ENCODE results near the gene IQSEC1.

The IQSEC1 gene

DNA sequence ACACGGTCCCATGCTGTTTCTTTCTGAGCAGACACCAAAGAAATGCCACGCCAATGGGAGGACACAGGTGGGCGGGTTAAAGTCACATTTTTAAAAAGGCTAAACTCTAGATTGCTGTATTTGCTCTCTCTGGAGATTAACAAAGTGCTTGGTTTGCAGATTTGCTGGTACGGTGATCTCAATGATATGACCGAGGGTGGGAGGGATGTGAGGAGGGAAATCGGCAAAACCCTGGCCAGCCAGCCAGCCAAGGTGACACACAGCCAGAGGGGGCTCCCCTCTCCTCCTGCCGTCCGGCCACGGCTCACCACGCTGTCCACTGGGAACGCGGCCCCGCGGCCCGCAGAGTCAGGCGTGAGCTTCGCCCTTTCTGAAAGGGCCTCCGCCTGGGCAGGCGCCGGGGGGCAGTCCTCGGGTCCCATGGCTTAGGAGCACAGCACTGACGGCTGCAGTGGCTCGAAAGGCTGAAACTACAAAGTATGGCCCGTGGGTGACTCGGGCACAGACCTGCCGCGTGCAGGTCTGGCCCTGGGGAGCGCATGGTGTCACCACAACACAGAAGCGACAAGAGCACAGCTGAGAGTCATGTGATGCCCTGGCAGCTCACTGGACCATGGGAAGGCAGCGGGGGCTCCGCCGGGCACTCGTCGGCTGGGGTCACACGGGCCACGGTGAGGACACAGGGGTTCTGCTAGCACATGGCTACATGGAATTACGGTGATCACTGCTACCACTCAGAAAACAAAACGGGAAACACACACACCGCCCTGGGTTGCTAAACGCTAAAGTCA lies 174.1 kb downstream of the IQSEC1 start:
- TF ChIP-seq SIN3A (IDR thresholded peaks at IDR 0.05; ENCODE audit: borderline replicate concordance, insufficient read depth, low read length) (no peak), TAF1 (IDR thresholded peaks at IDR 0.05; ENCODE audit: borderline replicate concordance, insufficient read depth, low read length) (no peak)
- TF ChIP-seq, protein P1, sequence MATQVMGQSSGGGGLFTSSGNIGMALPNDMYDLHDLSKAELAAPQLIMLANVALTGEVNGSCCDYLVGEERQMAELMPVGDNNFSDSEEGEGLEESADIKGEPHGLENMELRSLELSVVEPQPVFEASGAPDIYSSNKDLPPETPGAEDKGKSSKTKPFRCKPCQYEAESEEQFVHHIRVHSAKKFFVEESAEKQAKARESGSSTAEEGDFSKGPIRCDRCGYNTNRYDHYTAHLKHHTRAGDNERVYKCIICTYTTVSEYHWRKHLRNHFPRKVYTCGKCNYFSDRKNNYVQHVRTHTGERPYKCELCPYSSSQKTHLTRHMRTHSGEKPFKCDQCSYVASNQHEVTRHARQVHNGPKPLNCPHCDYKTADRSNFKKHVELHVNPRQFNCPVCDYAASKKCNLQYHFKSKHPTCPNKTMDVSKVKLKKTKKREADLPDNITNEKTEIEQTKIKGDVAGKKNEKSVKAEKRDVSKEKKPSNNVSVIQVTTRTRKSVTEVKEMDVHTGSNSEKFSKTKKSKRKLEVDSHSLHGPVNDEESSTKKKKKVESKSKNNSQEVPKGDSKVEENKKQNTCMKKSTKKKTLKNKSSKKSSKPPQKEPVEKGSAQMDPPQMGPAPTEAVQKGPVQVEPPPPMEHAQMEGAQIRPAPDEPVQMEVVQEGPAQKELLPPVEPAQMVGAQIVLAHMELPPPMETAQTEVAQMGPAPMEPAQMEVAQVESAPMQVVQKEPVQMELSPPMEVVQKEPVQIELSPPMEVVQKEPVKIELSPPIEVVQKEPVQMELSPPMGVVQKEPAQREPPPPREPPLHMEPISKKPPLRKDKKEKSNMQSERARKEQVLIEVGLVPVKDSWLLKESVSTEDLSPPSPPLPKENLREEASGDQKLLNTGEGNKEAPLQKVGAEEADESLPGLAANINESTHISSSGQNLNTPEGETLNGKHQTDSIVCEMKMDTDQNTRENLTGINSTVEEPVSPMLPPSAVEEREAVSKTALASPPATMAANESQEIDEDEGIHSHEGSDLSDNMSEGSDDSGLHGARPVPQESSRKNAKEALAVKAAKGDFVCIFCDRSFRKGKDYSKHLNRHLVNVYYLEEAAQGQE (IDR thresholded peaks at IDR 0.05; ENCODE audit: insufficient read depth in 1 of 2, low read depth in 2 of 2, low read length in 2 of 2), result no peak

DNA sequence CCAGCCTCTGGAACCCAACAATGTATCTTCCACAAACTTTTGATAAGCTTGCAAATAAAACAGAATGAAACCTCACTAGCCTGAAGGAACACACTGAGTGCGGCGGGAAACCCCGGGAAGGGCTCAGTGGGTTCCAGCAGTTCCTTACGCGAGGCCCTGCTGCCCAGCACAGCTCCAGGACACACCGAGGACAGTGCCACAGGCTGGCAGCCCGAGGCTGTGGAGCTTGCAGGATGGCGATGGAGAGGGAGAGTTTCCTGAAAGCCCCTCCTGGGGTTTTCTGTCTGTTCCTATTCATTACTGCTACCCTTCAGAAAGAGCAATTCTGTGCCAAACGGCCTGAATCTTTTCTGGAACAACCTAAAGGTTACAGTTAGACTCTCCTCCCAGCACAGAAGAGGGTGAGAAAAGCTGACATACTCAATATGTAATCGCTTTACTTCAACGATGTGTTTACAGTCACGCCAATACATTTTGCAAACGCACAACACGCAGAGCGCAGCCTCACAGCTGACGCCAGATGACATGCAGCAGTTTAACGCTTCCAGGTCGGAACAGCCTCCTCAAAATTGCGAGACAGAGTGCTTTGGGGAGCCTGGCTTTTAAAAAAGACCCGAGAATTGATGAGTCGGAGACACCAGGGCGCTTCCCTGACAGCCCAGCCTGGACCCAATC lies 174.8 kb downstream of the IQSEC1 start:
- TF ChIP-seq SIN3A (IDR thresholded peaks at IDR 0.05; ENCODE audit: borderline replicate concordance, insufficient read depth, low read length) (no peak), FOXP2 (optimal IDR thresholded peaks at IDR 0.05; ENCODE audit: borderline replicate concordance, extremely low read depth, extremely low read length, insufficient read depth) (no peak)
- TF ChIP-seq, protein P1 (IDR thresholded peaks at IDR 0.05; ENCODE audit: insufficient read depth in 1 of 2, low read depth in 2 of 2, low read length in 2 of 2), result no peak

DNA sequence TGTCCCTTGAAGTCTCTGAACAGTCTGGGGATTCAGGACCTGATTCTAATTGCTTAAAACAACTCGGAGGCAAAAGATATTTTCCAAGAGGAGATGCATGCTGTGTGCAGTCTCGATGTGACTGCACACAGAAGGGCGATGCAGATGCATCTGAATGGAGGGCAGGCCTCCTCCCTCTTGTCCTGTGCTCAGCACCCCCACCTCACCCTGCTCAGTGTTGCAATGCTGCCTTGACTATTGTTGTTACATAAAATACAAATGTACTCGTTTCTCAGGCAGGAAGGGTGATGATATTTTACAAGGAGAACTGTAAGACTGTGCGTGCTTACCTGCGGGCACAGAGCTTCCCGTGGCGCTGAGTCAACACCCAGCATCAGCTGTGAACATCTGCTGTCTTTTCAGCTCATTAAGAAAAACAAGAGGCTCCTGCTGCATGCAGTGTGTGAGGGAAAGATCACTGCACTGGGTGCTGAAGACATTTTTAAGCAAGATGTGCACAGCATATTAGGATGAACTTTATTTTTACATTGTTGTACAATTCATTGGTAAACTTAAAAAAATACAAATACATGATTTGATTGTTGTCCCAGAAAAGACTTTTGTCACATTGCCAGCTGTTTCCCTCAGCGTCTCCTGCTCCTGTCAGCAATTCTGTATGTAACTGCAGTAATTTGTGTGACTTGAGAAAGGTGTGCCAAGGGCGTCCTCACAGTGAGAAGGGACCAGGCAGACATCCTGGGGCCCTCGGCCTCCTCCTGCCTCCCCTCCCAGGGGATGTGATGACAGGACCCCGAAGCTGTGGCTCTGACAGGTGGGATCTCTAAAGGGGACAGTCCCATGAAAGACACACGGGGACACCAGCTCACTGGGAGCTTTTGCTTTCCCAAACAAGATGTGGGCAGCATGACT lies 175.6 kb downstream of the IQSEC1 start:
- TF ChIP-seq POLR2AphosphoS5 (IDR thresholded peaks at IDR 0.05; ENCODE audit: low read depth, low read length) (no peak), SIN3A (IDR thresholded peaks at IDR 0.05; ENCODE audit: borderline replicate concordance, insufficient read depth, low read length) (no peak), TAF1 (IDR thresholded peaks at IDR 0.05; ENCODE audit: borderline replicate concordance, insufficient read depth, low read length) (no peak), FOXP2 (optimal IDR thresholded peaks at IDR 0.05; ENCODE audit: borderline replicate concordance, extremely low read depth, extremely low read length, insufficient read depth) (no peak)
- TF ChIP-seq, protein P1 (IDR thresholded peaks at IDR 0.05; ENCODE audit: insufficient read depth in 1 of 2, low read depth in 2 of 2, low read length in 2 of 2), result no peak

DNA sequence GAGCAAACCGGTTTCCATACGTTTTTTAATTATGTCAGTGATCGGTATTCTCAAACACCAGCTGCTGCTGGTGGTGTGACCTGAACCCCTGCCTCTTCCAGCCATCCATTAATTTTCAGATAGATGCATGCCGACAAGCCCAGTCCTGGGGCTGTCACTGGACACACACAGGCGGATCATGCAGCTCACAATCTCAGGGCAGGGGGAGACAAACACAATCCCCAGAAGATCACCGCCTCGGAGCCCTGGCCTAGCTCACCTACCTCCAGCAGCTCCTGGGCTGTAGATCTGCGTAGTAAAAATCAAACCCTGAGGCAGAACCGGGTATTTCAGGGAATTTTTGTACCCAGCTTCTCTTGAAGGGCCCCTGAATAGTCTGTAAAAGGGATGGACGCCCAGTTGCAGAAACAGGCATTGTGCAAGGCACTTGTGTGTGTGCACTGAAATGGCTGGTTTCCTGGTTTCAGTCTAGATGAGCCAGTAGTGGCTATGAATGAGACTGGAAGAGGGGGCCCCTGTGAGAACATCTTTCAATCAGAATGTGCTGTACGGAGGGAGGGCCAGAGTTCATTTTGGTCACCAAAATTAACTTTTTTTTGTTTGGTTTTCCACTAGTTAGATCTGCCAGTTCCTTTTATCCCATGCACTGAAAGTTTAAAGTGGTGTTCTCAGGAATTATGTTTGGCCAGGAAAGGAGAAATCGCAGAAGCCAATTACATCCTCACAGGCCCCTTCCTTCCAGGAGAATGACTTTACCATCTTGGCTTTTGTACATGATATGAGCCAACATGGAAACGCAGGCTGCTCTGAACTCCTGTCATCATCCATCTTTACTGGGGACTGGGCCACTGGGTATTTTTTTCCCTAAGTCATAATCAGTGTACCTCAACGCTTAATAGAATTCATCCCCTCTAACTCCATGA lies 176.9 kb downstream of the IQSEC1 start:
- TF ChIP-seq FOXP2 (optimal IDR thresholded peaks at IDR 0.05; ENCODE audit: borderline replicate concordance, extremely low read depth, extremely low read length, insufficient read depth), result no peak
- TF ChIP-seq POLR2AphosphoS5 (IDR thresholded peaks at IDR 0.05; ENCODE audit: low read depth, low read length), result no peak
